Measurements from ENCODE around the gene CPNE2.

The CPNE2 gene

GRCh38 chr16:57149391-57149790 is 57.0 kb downstream of the CPNE2 start:
- no peak for TF ChIP-seq CTCF (conservative IDR thresholded peaks at IDR 0.05)
- TF ChIP-seq ZFX (IDR thresholded peaks at IDR 0.05) = no peak
- no peak overlapping the region for H3K27ac ChIP-seq

GRCh38 chr16:57150682-57151330 is 58.4 kb downstream of the CPNE2 start:
- TF ChIP-seq CTCF (conservative IDR thresholded peaks at IDR 0.05) (no peak), ZFX (IDR thresholded peaks at IDR 0.05) (no peak)
- no peak overlapping the region for H3K27ac ChIP-seq

- no peak for TF ChIP-seq CTCF (conservative IDR thresholded peaks at IDR 0.05)
- no peak for TF ChIP-seq ZFX (IDR thresholded peaks at IDR 0.05)
- no peak overlapping the region for H3K27ac ChIP-seq
These were observed 59.0 kb downstream of the CPNE2 start for GRCh38 chr16:57151369-57151768.

- H3K27ac ChIP-seq = no peak overlapping the region
- no peak for TF ChIP-seq ZFX (IDR thresholded peaks at IDR 0.05)
- no peak for TF ChIP-seq CTCF (conservative IDR thresholded peaks at IDR 0.05)
These were observed 60.0 kb downstream of the CPNE2 start for GRCh38 chr16:57152096-57153093.

- TF ChIP-seq ZFX (IDR thresholded peaks at IDR 0.05) = no peak
- TF ChIP-seq CTCF (conservative IDR thresholded peaks at IDR 0.05) = no peak
- H3K27ac ChIP-seq = no peak overlapping the region
These were observed 61.5 kb downstream of the CPNE2 start for GRCh38 chr16:57153841-57154240.

GRCh38 chr16:57155702-57156350 is 63.4 kb downstream of the CPNE2 start:
- H3K27ac ChIP-seq = no peak overlapping the region
- TF ChIP-seq ZFX (IDR thresholded peaks at IDR 0.05) (no peak), CTCF (conservative IDR thresholded peaks at IDR 0.05) (no peak)

GRCh38 chr16:57156351-57156703 is 63.9 kb downstream of the CPNE2 start:
- no peak overlapping the region for H3K27ac ChIP-seq
- TF ChIP-seq ZFX (IDR thresholded peaks at IDR 0.05) = no peak
- TF ChIP-seq CTCF (conservative IDR thresholded peaks at IDR 0.05) = no peak
